Activated CD4-positive, alpha-beta T cell treated with anti-CD3 and anti-CD28 coated beads, Interleukin-2, amount 50 U/mL, for 16 hours (primary cell): Measurements from ENCODE around the gene KRTAP5-3.
"Not testable (repeated sequence)": the region's sequence is repeated elsewhere in the genome, so short reads cannot be mapped to it uniquely, and the experiment has no call there.

ENCODE experiments used
- DNase-seq: peaks from one replicate; pipeline ENCODE4 v3.0.0-alpha.2; 2020

Gene KRTAP5-3

DNA sequence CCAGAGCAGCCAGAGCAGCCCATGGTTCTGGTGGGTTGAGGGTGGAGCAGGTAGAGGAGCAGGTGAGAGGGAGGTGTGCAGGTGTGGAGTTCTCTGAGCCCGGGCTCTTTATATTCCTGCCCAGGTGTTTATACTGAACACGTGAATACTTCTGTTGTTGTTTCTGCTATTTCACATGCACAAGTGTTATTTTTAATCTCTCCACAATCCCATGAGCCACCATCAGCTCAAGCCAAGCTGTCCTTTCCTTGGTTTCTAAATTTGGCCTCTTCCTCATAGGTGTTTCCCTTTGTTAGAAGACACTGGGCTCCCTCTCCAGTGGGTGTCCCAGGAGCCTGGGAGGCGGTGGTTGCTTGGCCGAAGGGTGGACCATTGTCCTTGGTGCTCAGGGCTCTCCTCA is at the start of gene KRTAP5-3:
Gene KRTAP5-3 (minus strand): TSS at position 101 of the 400 bp plus-strand sequence. CDS start 78 bp downstream, at position 23.
- DNase-seq = no peak

DNA sequence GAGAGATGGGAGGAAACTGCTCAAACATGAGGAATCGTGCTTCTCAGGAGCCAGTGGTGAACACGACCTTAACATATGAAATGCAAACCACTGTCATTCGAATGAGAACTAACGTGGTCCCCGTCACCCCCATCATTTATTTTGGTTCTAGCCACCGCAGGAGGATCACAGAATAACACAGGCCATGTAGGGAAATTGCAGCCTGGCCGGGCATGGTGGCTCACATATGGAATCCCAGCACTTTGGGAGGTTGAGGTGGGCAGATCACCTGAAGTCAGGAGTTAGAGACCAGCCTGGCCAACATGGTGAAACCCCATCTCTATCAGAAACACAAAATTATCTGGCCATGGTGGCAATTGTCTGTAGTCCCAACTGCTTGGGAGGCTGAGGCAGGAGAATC is 48.4 kb upstream of the KRTAP5-3 start:
- DNase-seq = no peak

DNA sequence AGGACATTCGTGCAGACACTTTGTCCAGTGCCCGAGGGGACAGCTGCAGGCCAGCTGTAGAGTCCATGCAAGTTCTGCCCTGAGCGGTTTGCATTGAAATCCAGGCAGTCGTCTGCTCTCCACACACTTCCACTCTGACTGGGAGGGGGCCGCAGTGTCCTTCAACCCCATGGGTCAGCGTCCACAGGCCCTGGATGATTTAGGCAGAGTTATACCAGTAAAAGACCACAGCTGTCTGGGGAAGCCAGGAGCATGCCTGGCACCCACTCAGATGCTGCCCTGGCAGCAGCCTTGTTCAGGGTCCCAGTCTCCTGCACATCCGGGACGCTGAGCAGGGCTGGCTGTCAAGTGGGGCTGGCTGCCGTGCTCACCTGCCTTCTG is 47.8 kb upstream of the KRTAP5-3 start:
- no peak for DNase-seq

GRCh38 chr11:1655168-1656060 is 47.2 kb upstream of the KRTAP5-3 start:
- DNase-seq = no peak

GRCh38 chr11:1654388-1655167 is 46.3 kb upstream of the KRTAP5-3 start:
- no peak for DNase-seq

GRCh38 chr11:1653541-1654387 is 45.5 kb upstream of the KRTAP5-3 start:
- no peak for DNase-seq

- DNase-seq = peak; percentile 71
Measured at GRCh38 chr11:1652771-1653540, 44.7 kb upstream of the KRTAP5-3 start.

DNA sequence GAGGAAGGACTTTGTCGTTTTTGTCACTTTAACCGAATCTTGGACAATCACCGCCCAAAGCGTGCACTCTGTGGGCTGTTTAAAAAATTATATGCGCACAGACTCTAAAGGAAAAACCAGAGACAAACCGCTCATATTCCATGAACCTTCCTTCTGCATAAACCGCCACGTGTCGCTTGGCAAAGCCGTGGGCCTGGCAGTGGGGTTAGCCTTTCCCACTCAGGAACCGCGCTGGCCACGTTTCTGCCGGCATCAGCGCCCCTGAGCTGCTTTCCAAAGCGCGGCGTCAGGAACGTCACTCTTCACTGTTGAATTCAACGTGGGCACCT is 44.1 kb upstream of the KRTAP5-3 start:
- DNase-seq = no peak

- DNase-seq = no peak
Measured at GRCh38 chr11:1652026-1652425, 43.8 kb upstream of the KRTAP5-3 start.

GRCh38 chr11:1651411-1651980 is 43.2 kb upstream of the KRTAP5-3 start:
- DNase-seq = no peak

DNA sequence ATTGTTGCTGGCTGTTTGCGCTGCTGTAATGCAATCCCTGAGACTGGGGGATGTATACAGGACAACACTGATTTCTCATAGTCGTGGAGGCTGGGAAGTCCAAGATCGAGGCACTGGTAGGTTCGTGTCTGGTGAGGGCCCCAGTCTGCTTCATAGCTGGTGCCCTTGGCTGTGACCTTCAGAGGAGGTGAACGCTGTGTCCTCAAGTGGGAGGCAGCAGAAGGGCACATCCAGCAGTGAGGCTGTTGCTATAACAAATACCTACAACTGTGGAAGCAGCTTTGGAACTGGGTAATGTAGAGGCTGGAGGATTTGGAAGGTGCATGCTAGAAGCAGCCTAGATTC is 42.6 kb upstream of the KRTAP5-3 start:
- DNase-seq = no peak

- no peak for DNase-seq
Measured at GRCh38 chr11:1650034-1650917, 42.0 kb upstream of the KRTAP5-3 start.

DNA sequence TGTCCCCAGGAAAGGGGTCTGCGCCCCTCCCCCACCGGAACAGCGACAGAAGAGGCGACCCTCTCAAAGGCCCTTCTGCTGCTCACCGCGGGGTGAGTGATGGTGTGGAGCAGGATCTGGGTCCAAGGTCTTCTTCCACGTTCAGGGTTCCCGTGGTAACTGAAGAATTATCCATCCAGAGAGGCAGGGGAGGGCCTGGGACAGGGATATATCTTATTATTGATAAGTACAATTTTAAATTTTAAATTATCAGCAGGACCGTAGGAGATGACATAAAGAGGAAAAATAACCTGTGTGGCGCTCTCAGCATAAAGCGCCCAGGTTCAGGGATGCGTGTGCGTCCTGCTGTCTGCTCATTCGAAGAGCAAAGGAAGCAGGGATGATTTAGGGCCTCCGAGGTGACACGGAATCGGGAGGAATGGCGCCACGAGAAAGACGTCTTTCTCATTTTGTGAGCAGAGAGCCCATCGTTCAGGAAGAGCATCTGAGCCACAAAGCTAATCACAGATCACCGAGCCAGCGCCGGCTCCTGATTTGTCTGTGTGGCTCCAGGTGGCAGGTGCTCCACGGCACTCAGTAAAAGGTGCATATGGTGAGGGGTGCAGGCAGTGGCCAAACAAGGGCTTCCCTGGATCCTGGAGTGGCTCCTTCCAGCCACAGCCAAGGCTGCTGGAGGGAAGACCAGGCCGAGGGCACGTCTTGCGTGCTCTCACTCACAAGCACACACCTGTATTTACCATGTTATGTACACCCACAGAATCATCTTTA is 40.6 kb upstream of the KRTAP5-3 start:
- no peak for DNase-seq

- no peak for DNase-seq
Measured at GRCh38 chr11:1647901-1648652, 39.8 kb upstream of the KRTAP5-3 start.

DNA sequence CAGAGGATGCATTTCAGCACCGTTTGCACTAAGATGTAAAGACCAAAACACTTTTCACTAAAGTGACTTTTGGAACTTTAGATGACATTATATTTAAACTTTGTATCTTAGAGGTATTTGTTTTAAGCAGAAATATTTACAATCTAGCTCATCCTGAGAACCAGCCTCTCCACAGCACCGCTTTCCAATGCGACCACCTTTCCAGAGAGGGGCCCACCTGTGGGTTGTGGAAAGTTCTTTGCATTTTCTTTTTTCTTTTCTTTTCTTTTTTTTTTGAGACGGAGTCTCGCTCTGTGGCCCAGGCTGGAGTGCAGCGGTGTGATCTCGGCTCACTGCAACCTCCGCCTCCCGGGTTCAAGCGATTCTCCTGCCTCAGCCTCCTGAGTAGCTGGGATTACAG is 38.3 kb upstream of the KRTAP5-3 start:
- DNase-seq = not testable (repeated sequence)

DNA sequence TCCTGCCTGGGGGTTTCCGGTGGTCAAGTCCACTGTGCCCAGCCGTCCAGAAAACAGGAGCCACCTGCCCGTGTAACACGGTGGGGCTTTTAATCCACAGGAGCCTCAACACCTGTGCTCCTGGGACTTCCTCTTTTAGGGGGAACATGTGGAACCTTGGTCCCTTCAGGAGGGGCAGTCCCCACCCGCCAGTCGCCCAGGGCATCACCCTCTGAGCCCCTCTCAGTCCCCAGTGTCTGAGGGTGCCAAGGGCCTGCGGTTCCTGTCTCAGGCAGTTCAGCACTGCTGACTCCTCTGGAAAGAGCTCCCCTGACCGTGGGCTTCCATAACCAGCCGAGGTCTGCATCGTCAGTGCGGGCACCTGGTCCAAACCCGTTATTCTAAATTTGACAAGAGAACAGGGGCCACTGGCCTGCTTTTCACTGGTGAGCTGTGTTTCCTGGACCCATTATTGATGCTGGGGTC is 37.1 kb upstream of the KRTAP5-3 start:
- DNase-seq = no peak

DNA sequence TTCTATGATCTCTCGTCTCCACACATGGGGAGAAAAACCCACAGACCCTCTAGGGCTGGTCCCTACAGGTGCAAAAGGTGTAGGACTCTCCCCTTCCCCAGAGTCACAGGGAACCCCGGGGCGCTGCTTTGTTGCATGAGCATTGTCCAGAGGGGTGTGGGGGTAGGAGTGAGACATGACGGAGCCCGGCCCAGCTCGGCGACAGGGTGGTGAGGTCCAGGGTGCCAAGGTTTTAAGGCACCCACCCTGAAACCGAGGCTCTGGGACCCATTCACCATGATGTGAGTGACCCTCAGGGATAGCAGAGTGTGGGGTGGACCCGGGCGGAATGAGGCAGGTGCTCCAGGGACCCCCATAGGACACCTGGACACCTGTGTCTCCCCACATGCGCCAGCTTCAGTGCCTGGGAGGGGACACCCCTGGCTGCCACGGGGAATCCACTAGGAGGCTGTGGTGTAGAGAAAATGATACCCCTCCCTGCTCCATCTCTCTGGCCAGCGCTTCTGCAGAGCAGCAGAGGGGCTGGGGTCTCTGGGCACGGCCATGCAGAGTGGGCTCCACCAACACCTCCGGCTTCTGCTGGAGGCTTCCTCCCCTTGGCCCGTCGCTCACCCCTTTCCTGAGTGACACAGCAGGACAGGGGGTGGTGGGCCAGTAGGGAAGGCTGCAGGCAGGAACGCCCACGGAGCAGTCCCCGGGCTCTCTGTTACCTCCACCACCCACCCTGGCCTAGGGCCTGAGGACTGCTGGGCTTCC is 36.5 kb upstream of the KRTAP5-3 start:
- no peak for DNase-seq

DNA sequence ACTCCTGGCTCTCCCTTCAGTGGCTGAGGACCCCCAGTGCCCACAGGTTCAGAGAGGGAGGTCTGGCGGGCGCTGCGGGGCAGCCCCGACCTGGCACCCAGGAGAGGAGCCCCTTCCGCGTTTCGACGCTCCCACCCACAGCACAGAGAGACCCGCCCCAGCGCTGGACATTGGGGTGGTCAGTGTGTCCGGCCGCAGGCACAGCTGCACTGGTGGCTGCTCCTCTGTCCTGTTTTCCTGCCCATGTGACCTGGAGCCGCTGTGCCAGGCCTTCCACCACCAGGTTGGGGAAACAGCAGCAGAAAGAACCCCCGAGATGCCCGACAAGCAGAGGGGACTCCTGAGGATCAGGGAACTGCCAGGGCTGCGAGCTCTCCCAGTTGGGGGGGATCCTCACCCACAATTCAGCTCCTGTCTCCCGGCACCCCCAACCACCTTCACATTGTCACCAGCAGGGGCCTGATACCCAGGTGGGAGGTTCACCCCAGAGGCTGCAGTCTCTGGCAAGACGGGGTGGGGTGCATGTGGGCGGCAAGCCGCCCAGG is 35.0 kb upstream of the KRTAP5-3 start:
- no peak for DNase-seq
